NCI-H510A treated with DMSO at 0.1 percent for 48 hours (cell line): ENCODE measurements around the gene OLFML2A.
"Not testable (repeated sequence)": the region's sequence is repeated elsewhere in the genome, so short reads cannot be mapped to it uniquely, and the experiment has no call there.

Experiments
- DNase-seq: peaks from one replicate; lab custom pipeline; 2025; lab: John Stamatoyannopoulos, UW

Gene OLFML2A

DNA sequence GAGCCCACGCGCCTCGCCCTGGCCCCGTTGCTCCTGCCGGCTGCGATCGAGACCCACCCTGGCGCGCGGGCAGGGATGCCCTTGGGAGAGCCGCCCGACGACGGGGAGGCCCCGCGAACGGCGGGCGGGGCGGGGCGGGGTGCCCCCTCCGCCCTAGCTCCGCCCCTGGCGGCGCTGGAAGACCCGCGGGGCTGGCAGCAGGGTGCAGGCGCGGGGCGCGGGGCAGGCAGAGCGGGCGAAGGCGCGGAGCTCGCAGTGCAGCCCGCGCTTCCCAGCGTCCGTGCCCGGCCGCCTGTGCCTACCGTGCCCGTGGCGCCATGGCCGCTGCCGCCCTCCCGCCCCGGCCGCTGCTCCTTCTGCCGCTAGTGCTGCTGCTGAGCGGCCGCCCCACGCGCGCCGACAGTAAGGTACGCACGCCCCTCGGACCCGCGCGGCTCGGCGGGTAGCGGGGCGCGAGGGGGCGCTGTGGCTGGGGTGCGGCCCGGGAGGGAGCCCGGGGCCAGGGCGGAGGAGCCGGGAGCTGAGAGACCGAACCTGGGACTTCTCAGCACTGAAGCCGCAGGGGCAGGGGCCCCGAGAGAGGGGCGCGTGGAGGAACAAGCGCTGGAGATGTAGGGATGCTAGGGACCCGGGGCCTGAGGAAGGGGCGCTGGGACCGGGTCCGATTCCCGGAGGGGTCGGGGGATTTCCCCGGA, at the start of gene OLFML2A:
Gene OLFML2A (plus strand): TSS at position 180 of the 695 bp plus-strand sequence. CDS start 138 bp downstream, at position 318.
- DNase-seq = peak; percentile 55

DNA sequence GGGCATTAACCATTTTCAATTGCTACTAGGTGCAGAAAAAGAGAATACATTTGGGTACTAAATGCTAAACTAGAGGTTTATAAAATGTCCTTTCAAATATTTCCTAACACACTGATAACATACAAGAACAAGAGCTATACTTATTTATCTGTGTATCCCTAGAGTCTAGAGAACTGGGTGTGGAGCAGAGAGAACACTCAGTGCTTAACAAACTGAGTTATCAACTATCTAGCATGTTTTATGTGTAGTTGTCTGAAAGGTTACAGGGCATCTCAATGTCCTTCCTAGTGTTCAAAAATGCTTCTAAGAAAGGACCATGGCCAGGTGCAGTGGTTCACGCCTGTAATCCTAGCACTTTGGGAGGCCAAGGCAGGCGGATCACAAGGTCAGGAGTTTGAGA, 46.2 kb upstream of the OLFML2A start:
- DNase-seq = no peak

DNA sequence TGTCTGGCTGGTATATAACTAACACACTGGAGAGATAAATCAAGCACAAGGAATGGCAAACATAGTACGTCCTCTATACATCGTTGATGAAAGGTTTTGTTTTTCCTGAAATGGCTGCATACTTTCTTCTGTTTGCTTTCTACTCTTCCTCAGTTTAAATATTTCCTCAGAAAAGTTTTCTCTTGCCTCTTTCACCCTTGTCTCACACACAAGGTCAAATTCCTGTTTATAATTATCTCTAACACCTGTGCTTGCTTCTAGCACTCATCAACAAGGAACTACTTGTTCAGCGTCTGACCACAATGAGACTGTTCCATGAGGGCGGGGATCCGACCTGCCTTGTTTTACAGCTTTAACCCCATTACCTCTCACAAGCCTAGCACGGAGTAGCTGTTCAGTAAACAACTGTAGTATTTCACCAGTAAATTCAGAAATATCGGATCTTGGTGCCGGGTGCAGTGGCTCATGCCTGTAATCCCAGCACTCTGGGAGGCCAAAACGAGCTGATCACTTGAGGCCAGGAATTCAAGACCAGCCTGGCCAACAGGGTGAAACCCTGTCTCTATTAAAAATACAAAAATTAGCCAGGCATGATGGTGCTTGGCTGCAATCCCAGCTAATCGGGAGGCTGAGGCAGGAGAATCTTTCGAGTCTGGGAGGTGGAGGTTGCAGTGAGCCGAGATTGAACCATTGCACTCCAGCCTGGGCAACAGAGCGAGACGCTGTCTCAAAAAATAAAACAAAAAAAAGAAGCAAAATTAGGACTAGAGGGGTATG, 42.8 kb upstream of the OLFML2A start:
- peak; percentile 25 for DNase-seq

DNA sequence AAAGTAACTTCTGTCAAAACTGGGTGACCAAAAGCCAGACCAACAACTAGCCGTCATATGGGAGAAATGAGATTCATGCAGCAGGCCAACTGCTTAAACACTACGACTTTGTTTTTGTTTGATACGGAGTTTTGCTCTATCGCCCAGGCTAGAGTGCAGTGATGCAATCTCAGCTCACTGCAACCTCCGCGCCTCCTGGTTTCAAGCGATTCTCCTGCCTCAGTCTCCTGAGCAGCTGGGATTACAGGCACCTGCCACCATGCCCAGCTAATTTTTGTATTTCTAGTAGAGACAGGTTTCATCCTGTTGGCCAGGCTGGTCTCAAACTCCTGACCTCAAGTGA, 42.2 kb upstream of the OLFML2A start:
- not testable (repeated sequence) for DNase-seq

DNA sequence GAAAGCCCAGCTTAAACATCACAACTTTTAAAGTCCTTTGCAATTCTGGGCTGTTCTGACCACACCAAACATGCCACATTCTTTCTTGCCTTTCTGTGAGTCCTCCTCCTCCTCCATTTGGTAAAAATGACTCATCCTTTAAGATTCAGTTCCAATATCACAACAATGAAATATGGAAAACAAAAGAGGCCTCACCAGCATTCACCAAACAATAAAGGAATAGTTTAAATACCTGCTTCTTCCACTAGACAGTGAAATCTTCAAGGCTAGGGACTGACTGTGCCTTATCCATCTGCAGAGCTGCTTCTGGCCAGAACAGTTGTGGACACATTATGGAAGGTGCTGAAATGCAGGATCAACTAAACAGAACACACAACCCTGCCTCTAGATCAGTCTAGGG, 41.8 kb upstream of the OLFML2A start:
- DNase-seq = no peak

DNA sequence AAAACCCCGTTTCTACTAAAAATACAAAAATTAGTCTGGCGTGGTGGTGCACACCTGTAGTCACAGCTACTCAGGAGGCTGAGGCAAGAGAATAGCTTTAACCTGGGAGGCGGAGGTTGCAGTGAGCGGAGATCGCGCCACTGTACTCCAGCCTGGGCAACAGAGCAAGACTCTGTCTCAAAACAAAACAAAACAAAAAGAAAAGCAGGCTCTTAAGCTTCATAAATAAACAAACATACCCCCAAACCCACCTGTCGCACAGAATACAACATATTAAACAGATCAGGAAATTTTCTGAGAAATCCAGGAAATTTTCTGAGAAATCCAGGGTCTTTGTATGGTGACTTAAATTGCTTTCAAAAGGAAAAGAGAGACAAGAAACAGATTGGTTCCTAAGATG, 38.9 kb upstream of the OLFML2A start:
- DNase-seq = not testable (repeated sequence)

DNA sequence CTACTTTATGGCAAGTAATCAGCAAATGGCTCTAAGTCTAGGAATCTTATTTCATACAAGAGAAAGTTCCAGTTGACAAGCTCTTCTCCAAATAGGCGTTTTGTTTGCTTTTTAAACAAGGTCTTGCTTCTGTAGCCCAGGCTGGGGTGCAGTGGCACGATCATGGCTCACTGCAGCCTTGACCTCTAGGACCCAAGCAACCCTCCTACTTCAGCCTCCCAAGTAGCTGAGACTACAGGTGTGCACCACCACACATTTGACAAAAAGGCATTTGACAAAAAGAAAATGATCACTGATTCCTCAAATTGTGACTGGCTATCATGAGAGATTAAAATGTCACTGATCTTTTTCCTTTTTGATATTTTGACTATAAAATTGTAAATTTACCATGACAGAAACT, 37.6 kb upstream of the OLFML2A start:
- no peak for DNase-seq

DNA sequence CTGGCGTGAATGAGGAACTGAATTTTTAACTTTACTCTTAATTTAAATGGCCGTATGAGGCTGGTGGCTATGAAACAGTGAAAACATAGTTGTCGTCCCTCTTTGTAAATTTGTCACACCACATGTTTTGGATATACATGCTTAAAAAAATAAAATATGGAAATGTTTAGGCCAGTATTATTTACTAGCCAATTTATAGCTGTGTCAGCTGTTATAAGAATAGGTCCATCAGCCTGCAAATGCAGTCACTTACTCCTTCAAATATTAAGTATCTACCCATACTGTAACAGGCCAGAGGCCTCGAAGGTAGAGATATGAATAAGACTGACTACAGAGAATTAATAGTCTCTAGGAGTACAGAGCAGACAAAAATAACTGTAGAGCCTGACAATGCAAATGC, 35.8 kb upstream of the OLFML2A start:
- no peak for DNase-seq

DNA sequence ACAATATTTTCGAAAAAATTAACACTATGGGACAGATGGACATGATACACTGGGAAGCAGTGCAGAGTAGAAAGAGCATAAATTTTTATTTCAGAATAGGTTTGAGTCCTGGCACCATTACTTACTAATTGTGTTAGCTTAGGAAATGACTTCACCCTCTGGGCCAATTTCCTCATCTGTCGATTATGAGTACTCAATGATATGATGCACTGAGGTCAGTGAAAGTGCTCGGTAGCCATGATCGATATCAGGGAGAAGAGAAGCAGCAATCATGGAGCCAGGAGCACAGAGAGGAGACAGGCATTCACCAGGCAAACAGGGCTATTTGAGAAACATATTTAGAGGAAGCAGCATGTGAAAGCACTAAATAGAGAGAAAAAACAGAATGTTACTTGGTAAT, 35.3 kb upstream of the OLFML2A start:
- DNase-seq = no peak

DNA sequence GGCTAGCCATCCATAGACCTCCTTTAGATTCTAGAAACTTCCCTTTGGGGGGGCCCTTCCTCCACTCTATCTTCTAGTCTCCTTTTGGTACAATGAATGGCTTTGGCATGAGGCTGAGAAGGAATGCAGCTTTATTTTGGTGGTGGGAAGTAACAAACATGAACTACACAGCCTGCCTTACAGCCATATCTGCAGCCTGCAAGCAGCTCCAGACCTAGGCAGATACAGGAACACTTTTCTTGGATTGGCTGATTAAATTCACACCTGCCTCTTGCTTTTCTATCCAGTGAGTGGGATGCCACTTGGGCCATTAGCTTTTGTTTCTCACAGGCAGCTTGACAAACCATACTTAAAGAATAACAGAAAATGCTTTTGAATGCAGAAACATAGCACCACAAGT, 34.0 kb upstream of the OLFML2A start:
- no peak for DNase-seq

DNA sequence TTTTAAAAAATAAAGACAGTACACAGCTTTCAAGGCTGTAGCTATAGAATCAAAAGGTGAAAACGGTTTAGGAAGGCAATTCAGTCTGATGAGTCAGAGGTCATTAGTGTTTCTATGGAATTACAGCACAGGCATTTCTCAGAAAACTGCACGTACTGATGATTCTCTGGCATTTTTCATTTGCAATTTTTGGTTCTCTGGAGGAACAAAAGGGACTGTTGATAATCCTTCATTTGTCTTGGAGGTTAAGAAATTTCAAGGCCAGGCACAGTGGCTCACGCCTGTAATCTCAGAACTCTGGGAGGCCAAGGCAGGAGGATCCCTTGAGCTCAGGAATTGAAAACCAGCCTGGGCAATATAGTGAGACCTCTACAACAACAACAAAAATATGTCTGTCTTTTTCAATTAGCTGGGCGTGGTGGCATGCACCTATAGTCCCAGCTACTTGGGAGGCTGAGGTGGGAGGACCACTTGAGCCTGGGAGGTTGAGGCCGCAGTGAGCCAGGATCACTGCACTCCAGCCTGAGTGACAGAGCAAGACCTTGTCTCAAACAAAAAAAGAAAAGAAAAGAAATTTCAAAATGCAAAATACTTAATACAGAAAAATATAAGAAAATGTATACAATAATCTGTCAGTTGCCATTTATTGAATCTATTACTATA, 33.1 kb upstream of the OLFML2A start:
- DNase-seq = no peak

DNA sequence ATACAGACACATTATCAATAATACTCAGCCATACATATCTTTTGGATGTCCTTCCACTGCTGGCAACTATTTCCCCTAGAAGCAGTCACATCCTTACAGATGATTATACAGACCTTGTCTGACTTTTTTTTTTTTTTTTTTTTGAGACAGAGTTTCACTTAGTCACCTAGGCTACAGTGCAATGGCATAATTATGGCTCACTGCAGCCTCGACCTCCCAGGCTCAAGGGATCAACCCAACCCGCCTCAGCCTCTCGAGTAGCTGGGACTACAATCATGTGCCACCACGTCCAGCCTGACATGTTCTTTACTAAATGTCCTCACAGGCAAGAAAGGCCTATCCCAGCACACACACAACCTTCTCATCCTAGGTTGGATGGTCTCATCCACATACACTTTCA, 29.9 kb upstream of the OLFML2A start:
- no peak for DNase-seq

DNA sequence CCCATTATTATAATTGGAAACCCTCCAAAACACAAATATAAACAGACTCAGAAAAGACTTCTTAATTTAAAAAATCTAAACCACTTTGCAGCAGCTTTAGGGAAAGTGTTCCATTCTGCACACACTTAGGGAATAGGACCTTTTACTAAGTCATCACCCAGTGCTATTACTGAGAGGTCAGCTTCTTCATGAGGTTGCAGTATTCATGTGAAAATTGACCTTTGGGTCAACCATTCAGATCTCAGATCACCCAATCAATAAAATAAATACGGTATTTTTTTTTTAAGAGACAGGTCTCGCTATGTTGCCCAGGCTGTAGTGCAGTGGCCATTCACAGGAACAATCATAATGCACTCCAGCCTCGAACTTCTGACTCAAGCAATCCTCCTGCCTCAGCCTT, 27.6 kb upstream of the OLFML2A start:
- DNase-seq = no peak

DNA sequence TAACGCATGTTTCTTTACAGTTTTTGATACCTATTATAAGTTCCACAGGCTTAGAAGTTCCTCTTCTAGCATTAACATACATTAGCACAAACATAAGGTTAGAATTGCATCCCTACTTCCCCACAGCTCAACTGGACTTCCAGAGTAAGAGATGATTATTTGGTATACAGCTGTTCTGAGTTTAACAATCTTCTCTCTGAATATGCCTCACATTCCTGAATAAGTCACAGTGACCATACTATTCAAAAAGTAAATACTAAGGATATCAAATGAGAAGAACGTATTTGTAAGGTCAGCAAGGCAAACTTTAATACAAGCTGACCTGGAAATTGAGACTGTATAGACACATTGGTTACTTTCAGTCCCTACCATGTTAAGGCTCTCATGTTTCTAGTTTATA, 27.2 kb upstream of the OLFML2A start:
- no peak for DNase-seq

DNA sequence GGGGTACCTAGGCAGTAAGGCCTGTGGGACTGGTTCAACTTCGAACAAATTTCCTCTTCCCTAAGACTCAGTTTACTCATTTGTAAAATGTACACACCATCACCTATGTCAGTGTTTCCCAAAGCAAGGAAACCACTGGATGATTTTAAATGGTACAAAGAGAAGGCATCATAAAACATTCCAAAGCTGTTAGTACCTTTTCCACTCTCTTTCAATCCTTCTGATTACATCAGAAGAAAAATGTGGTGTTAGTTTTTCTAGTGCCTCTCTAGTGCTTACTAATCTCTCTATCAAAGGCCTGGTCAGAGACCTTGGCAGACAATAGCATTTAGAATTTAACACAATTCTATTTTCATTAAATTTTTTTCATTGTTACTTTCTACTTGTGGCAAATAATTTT, 24.0 kb upstream of the OLFML2A start:
- no peak for DNase-seq

DNA sequence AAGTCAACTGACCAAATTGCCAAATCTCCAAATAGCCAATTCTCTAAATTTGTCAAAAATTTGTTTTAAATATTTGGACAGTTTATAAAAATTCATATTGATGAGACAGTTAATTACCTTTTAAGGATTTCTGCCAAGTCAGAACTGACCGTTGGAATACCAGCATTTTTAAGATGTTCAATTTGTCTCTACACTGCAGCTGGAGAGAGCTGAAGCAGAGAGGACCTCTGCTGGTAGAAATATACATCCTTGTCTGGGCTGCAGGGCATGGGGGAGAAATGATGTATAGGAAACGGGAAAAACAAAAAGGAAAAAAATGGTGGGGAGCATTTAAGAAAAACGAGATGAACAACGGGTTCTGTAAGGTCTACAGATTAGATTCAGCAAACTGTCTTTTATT, 22.6 kb upstream of the OLFML2A start:
- peak; percentile 22 for DNase-seq

DNA sequence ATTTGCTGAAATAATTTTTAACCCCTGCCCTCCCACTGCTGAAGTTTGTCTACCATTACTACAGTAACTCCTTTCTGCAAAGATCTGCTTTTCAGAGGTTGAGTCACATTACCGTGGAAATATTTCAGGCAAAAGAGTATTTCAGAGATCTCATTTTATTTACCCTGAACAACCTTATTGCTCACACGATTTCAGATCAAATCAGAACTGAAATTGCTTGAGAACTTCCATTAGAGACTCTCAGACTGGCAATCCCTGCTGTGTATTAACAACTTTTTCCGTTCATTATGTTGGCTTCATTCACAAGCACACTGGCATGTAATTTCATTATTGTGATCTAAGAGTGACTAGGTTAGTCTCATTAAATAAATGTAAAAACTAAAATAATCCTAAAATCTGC, 21.9 kb upstream of the OLFML2A start:
- no peak for DNase-seq

DNA sequence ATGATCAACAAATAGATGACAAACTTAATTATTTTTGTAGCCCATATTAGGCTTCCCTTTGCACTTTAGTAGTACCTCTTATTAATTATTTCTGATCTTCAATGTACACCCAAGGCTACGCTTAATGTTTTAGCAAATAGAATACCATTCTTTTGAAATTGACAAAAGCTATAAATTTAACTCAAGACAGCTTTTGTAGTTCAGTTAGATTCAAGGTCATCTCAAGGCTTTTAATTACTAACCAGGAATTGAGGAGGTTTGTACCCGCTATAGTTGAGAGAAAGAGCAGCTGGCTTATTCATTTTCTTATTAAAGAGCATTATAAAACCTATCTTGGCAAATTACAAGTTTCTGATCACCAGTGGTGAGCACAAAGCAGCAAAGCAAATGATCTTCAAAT, 20.9 kb upstream of the OLFML2A start:
- no peak for DNase-seq

DNA sequence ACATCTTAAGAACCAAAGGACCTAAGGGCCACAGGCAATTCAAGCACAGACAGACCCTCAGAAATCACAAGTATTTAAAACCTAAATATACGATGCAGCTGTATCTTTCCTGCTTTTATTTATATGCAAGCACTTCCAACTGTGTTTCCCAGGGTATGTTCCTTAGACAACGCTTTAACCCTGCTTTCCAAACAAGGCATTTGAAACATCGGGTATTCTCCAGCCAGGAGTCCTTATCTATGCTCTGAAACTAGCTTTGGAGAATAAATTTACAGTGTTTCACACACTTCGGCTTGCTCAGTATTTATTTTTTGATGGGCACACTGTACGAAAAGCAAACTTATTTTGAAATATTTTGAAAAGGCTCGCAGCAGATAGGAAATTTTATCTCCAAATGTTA, 19.3 kb upstream of the OLFML2A start:
- DNase-seq = no peak

DNA sequence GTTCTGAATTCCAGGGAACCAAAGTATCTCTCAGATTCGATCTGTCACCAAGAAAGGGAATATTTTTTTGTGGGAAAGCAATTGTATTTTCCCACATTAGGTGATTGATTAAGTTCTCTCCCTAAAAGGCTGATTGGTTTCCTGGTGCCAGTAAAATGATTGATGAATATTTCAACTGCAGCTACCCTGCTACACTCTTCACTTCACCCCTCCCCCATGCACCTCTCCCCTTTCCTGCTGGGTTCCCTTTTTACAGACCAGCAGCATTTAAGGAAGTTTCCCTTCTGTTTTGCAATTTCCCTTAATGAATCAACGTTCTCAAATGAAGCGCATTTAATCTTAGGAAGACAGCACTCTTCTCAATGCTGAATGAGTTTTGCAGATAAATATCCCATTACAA, 18.9 kb upstream of the OLFML2A start:
- no peak for DNase-seq

DNA sequence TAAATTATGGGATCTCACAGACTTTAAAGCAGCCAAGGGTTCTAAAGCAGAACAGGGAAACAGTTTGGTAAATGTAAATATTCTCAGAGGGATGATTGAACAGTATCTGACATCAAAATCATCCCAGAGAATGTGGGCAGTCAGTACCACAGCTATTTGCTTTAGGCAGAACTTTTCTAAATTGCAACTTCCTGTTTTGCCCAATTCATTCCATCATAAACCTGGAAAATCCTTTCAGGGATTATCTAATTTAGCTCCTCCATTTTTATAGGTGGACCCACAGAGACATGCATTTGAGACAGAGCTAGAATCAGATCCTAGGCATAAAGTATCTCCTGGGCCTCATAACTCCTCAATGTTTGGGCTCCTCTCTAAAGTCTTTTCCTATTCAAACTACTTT, 18.2 kb upstream of the OLFML2A start:
- DNase-seq = no peak

DNA sequence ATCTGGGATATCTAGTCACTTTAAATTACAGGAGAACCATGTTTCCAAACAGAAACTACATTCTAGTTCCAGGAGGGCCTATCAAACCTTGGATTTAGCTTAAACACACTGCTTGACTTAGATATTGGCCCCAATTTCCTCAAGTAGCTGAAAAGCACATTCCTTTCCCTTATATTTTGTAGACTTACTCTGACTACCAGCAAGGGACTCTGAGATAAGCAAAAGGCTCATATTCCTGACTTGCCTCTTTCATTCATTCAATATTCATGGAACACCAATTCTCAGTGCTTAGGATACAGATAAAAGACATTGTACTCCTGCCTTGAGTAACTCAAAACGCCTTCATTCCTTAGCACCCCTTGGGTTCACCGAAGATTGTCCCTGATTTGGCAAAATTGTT, 17.6 kb upstream of the OLFML2A start:
- no peak for DNase-seq

DNA sequence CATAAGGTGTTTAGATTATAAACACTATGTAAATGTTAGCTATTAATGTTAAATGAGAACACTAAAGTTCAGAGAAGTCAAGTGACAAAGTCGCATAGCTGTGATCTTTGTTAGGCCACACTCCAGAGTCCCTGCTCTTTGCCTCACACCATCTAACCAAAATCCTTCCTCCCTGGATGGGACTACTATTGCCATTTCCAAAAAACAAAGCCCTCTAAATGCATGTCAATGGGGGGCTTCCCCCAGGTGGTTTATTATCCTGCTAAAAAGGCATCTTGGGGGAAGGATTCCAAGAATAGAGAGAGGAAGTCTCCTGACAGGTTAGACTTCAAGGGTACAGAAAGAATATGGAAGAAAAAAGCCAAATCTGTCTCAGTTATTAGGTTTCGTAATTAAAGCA, 16.2 kb upstream of the OLFML2A start:
- DNase-seq = no peak
